Chondrocyte (in vitro differentiated cells): ENCODE data around the gene SETBP1. TPM values are rescaled to one million over a fixed set of nuclear protein-coding genes. Genes with fewer than 3 reads are reported as not detected.
A peak's percentile ranks its signal among the peaks of the same experiment; 100 is the strongest.

Experiments
- DNase-seq: peaks from one replicate; pipeline ENCODE4 v3.0.0; 2021; ENCODE audit warnings: mixed read lengths, low spot score
- H3K27ac Mint-ChIP-seq: one replicate; pipeline ENCODE4 v1.8.0; 2021; ENCODE audit warnings: mild to moderate bottlenecking, moderate library complexity, mixed read lengths; ENCODE audit not compliant: unreplicated experiment
- H3K27me3 Mint-ChIP-seq: 2 replicates; pipeline ENCODE4 v1.8.0; 2021; ENCODE audit warnings: low read depth, mixed read lengths
- H3K36me3 Mint-ChIP-seq: 2 replicates; pipeline ENCODE4 v1.8.0; 2021; ENCODE audit warnings: low read depth, mixed read lengths
- H3K4me1 Mint-ChIP-seq: 2 replicates; pipeline ENCODE4 v1.8.0; 2021; ENCODE audit warnings: low read depth, mild to moderate bottlenecking, mixed read lengths
- H3K4me3 Mint-ChIP-seq: one replicate; pipeline ENCODE4 v1.8.0; 2021; ENCODE audit warnings: mild to moderate bottlenecking, moderate library complexity, mixed read lengths; ENCODE audit not compliant: unreplicated experiment
- H3K9me3 Mint-ChIP-seq: 2 replicates; pipeline ENCODE4 v1.8.0; 2021; ENCODE audit warnings: low read depth, mixed read lengths
- total RNA-seq: library from RNA; stranded (reverse); gene quantifications from 3 replicates; pipeline ENCODE4 v1.2.1, GENCODE V29; 2021
- TF ChIP-seq, protein P1 (sequence below): fragments of 200-600 bp; sonication (generic); IDR thresholded peaks from 2 replicates; pipeline ENCODE4 v1.5.0; 2021; ENCODE audit warnings: antibody characterized with exemption, mild to moderate bottlenecking, moderate library complexity

SETBP1 gene
- total RNA-seq, 1 donor from 2014 or later: 29.3 TPM

DNA sequence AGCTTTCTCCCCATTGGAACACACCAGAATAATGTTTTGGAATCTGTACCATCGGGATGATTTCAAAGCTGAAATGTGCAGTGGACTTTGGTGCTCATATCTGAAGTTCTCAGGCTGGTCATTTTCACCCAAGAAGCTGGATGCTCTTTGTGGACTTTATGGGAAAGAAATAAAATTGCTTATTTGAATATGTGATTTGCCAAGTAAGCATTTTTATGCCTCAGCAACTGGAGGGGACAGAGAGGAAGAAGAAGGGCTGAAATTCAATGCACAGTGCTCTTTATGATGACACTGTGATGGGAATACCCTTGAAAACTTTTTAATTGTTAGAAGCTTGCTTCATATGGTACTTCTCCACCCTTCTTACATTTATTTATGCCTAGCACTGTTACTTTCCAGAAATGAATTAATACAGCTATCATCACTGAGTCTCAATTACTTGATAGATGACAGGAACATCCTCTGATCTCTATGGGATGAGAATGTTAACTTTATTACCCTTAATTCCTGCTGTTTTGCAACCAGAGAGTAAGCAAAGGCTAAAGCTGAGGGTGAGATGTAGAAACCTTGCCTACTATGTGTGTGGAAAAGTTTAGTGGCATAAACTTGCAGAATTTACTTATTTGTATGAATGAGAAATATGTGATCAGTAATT is 23.6 kb downstream of the SETBP1 start:
- H3K27me3 Mint-ChIP-seq: no peaks in the 10 kb centered on the region
- H3K4me3 Mint-ChIP-seq: no peak overlapping the region
- H3K36me3 Mint-ChIP-seq: peaks cover 11% of the 10 kb centered on the region
- no peaks in the 10 kb centered on the region for H3K9me3 Mint-ChIP-seq
- TF ChIP-seq, protein P1, sequence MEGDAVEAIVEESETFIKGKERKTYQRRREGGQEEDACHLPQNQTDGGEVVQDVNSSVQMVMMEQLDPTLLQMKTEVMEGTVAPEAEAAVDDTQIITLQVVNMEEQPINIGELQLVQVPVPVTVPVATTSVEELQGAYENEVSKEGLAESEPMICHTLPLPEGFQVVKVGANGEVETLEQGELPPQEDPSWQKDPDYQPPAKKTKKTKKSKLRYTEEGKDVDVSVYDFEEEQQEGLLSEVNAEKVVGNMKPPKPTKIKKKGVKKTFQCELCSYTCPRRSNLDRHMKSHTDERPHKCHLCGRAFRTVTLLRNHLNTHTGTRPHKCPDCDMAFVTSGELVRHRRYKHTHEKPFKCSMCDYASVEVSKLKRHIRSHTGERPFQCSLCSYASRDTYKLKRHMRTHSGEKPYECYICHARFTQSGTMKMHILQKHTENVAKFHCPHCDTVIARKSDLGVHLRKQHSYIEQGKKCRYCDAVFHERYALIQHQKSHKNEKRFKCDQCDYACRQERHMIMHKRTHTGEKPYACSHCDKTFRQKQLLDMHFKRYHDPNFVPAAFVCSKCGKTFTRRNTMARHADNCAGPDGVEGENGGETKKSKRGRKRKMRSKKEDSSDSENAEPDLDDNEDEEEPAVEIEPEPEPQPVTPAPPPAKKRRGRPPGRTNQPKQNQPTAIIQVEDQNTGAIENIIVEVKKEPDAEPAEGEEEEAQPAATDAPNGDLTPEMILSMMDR: no peak
- no peak for DNase-seq
- H3K27ac Mint-ChIP-seq: no peak overlapping the region
- H3K4me1 Mint-ChIP-seq: peaks cover 39% of the 10 kb centered on the region

DNA sequence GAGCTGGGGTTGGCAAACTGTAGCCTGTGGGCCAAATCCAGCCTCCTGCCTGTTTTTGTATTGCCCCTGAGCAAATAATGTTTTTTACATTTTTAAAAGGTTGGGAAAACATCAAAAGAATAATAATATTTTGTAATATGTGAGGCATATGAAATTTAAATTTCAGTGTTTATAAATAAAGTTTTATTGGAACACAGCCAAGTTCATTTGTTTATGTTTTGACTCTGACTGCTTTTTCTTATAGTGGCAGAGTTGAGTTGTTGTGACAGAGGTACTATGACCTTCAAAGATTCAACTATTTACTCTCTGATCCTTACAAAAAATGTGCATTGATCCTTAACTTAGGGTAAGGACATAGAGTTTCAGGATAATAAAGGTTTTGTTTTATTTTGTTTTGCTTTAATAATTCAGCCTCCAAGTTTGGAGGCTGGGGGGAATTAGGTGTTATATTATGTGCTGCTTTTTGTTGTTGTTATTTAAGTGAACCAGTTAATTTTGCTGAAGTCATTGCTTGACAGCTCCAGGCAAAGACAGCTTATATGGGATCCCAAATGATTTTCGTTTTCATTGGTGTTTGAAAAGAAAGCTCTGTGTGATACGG is 24.5 kb downstream of the SETBP1 start:
- H3K9me3 Mint-ChIP-seq: no peaks in the 10 kb centered on the region
- H3K27me3 Mint-ChIP-seq: no peaks in the 10 kb centered on the region
- no peak overlapping the region for H3K4me3 Mint-ChIP-seq
- DNase-seq: no peak
- H3K36me3 Mint-ChIP-seq: peaks cover 11% of the 10 kb centered on the region
- TF ChIP-seq, protein P1: no peak
- no peak overlapping the region for H3K27ac Mint-ChIP-seq
- H3K4me1 Mint-ChIP-seq: peaks cover 33% of the 10 kb centered on the region

DNA sequence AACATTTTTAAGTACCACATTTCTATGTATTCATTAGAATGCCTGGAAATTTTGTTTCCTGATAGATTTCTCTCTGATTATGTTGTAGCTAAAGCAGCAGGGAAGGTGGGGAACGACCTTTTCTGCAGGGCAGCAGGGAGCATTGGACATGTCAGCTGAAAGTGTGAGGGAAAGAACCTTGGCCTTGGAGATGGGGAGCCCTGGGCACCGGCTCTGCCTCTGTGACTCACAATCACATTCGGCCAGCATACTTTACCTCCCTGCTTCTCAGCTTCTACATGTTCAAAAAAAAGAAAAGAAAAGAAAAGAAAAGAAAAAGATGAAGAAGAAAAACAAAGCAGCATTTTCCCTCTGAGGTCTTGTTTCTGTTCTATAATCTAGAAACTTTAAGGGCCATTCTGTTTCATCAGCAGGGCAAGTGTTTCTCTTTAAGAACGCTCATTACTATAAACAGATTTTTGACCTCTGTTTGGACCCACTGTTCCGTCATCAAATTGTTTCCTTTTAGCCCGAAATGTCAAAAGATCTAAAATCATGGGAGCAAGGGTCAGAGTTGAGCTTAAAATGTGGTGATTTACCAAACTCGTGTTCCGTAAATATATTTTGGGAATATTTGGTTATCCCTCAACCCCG is 27.9 kb downstream of the SETBP1 start:
- Mint-ChIP-seq H3K4me3 (no peak overlapping the region), H3K36me3 (peaks cover 6% of the 10 kb centered on the region), H3K27ac (peak overlapping the region; percentile 27), H3K9me3 (no peaks in the 10 kb centered on the region), H3K27me3 (no peaks in the 10 kb centered on the region), H3K4me1 (peaks cover 25% of the 10 kb centered on the region)
- DNase-seq: no peak
- TF ChIP-seq, protein P1: no peak

DNA sequence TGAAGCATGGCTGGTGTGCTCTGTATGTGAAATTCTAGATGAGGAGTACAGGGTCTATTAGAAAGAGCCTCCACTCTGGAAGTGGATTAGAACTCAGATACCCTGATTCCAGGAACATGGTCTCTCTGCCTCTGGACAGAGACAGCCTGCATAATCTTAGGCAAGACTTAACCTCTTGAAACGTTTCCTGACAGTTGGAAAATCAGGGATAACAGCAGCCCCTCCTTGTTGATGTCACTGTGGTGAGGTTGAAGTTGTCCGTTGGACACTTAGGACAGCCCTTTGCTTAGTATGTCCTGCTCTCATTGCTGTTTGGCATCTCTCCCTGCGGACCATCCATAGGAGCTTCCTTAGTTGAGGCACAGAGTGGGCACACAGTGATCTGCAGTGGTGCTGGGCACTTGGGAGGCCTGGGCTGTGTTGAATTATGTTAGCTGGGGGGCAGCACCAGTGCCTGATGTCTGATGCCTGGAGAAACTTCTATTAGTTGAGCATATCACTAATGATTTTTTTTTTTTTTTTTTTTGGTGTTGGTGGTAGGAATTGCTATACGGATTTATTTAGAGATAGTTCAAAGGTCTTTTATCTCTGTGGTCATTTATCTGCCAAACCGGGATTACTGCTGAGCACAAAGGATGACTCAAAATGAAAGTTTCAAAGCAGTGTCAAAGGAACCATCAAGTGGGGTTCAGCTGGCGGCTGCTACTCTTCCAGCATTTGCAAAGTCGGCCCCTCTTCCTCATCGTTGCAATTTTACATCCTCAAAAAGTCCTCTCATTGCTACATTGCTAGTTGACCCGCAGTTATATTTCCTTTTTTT is 28.8 kb downstream of the SETBP1 start:
- TF ChIP-seq, protein P1: no peak
- H3K27me3 Mint-ChIP-seq: no peaks in the 10 kb centered on the region
- H3K36me3 Mint-ChIP-seq: peaks cover 8% of the 10 kb centered on the region
- no peak overlapping the region for H3K4me3 Mint-ChIP-seq
- DNase-seq: no peak
- peaks cover 25% of the 10 kb centered on the region for H3K4me1 Mint-ChIP-seq
- H3K9me3 Mint-ChIP-seq: no peaks in the 10 kb centered on the region
- peak overlapping the region; percentile 69 for H3K27ac Mint-ChIP-seq

DNA sequence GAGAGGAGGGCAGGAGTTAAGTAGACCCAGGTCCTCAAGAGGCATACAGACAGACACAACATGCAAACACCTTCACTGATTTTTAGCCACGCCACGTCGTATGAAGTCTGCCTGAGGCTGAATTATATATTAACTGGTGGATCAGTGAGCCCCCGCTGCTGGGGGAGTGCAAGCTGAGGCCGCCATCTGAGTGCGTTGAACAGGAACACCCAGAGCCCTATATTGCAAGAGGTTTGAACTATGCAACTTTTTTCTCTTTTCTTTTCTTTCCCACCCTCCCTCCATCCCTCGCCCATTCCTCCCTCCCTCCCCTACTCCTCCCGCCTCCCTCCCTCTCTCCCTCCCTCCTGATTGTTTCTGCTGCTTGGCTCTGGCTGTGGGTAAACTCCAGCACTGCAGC is 30.2 kb downstream of the SETBP1 start:
- Mint-ChIP-seq H3K27ac (no peak overlapping the region), H3K36me3 (peaks cover 8% of the 10 kb centered on the region), H3K4me3 (no peak overlapping the region), H3K27me3 (no peaks in the 10 kb centered on the region), H3K4me1 (peaks cover 36% of the 10 kb centered on the region), H3K9me3 (no peaks in the 10 kb centered on the region)
- no peak for DNase-seq
- TF ChIP-seq, protein P1: no peak
